ENCODE data around the gene MXRA7. TPM values are rescaled to one million over a fixed set of nuclear protein-coding genes. Genes with fewer than 3 reads are reported as not detected.

Gene MXRA7
- total RNA-seq, 1 experiment from 2014 or later, result 33.6 TPM

GRCh38 chr17:76683921-76684745, 26.6 kb downstream of the MXRA7 start:
- no peaks in the 10 kb centered on the region for H3K9me3 Mint-ChIP-seq (ENCODE audit: unreplicated experiment)
- POLR2A ChIA-PET, result interaction anchor here (0.6 to 1.0 kb wide), 2 partner anchors 11 to 639 kb away, joined by 3 to 5 read pairs; no protein-coding TSS in a partner anchor
- H3K4me1 Mint-ChIP-seq (ENCODE audit: insufficient read depth, unreplicated experiment), result peaks cover 13% of the 10 kb centered on the region
- no peak for TF ChIP-seq CTCF (IDR thresholded peaks at IDR 0.05; ENCODE audit: unreplicated experiment)
- H3K36me3 Mint-ChIP-seq (ENCODE audit: insufficient read depth, unreplicated experiment), result peaks cover 6% of the 10 kb centered on the region
- BruUV-seq (replicated peaks), result no TSS peak
- no peak overlapping the region for H3K27ac Mint-ChIP-seq (ENCODE audit: low read depth, unreplicated experiment)
- intact Hi-C loops (cut with micrococcal nuclease), result loop anchor here (5.0 kb wide), 1 partner anchor 33 kb away; no protein-coding TSS in a partner anchor
- CTCF ChIA-PET, result interaction anchor here (0.7 to 1.8 kb wide), 2 partner anchors 29 to 1126 kb away, joined by 3 to 6 read pairs; no protein-coding TSS in a partner anchor
- no peak overlapping the region for H3K4me3 Mint-ChIP-seq (ENCODE audit: unreplicated experiment)
- peaks cover 9% of the 10 kb centered on the region for H3K27me3 Mint-ChIP-seq (ENCODE audit: insufficient read depth, unreplicated experiment)
- no peak for DNase-seq (ENCODE audit: unreplicated experiment)

- ChIA-PET POLR2A (no interaction called here), CTCF (interaction anchor here (0.7 to 1.8 kb wide), 2 partner anchors 30 to 1125 kb away, joined by 3 to 6 read pairs; no protein-coding TSS in a partner anchor)
- Mint-ChIP-seq H3K4me3 (ENCODE audit: unreplicated experiment) (no peak overlapping the region), H3K27ac (ENCODE audit: low read depth, unreplicated experiment) (no peak overlapping the region), H3K27me3 (ENCODE audit: insufficient read depth, unreplicated experiment) (peaks cover 4% of the 10 kb centered on the region), H3K9me3 (ENCODE audit: unreplicated experiment) (no peaks in the 10 kb centered on the region), H3K36me3 (ENCODE audit: insufficient read depth, unreplicated experiment) (peaks cover 6% of the 10 kb centered on the region), H3K4me1 (ENCODE audit: insufficient read depth, unreplicated experiment) (peaks cover 7% of the 10 kb centered on the region)
- intact Hi-C loops (cut with micrococcal nuclease), result loop anchor here (5.0 kb wide), 1 partner anchor 34 kb away; no protein-coding TSS in a partner anchor
- peak; percentile 7 for TF ChIP-seq CTCF (IDR thresholded peaks at IDR 0.05; ENCODE audit: unreplicated experiment)
- no TSS peak for BruUV-seq (replicated peaks)
- DNase-seq (ENCODE audit: unreplicated experiment), result no peak
These were observed 27.6 kb downstream of the MXRA7 start for GRCh38 chr17:76683011-76683755.

GRCh38 chr17:76682296-76682695, 28.5 kb downstream of the MXRA7 start:
- H3K36me3 Mint-ChIP-seq (ENCODE audit: insufficient read depth, unreplicated experiment), result peaks cover 1% of the 10 kb centered on the region
- CTCF ChIA-PET, result interaction anchor here (0.6 to 1.6 kb wide), 6 partner anchors 9 to 206 kb away, joined by 3 to 7 read pairs (median 4); no protein-coding TSS in a partner anchor

More at GRCh38 chr17:76682296-76682695, 28.5 kb downstream of the MXRA7 start:
- no peaks in the 10 kb centered on the region for H3K9me3 Mint-ChIP-seq (ENCODE audit: unreplicated experiment)
- H3K27ac Mint-ChIP-seq (ENCODE audit: low read depth, unreplicated experiment), result no peak overlapping the region
- DNase-seq (ENCODE audit: unreplicated experiment), result no peak
- POLR2A ChIA-PET, result interaction anchor here (1.3 kb wide), 1 partner anchor 115 kb away, joined by 3 read pairs; no protein-coding TSS in a partner anchor
- no peak overlapping the region for H3K4me3 Mint-ChIP-seq (ENCODE audit: unreplicated experiment)
- no peak for TF ChIP-seq CTCF (IDR thresholded peaks at IDR 0.05; ENCODE audit: unreplicated experiment)
- intact Hi-C loops (cut with micrococcal nuclease), result loop anchor here (5.0 kb wide), 1 partner anchor 35 kb away; no protein-coding TSS in a partner anchor
- H3K27me3 Mint-ChIP-seq (ENCODE audit: insufficient read depth, unreplicated experiment), result no peaks in the 10 kb centered on the region
- no TSS peak for BruUV-seq (replicated peaks)
- peaks cover 5% of the 10 kb centered on the region for H3K4me1 Mint-ChIP-seq (ENCODE audit: insufficient read depth, unreplicated experiment)
